Keratinocyte (primary cell): ENCODE measurements around the gene FANCG. TPM values are rescaled to one million over a fixed set of nuclear protein-coding genes. Genes with fewer than 3 reads are reported as not detected.

Experiments
- DNase-seq: peaks from one replicate; pipeline ENCODE4 v3.0.0-alpha.2; 2011; ENCODE audit warnings: low read depth, missing footprints, low spot score
- FAIRE-seq: peaks from 2 replicates; lab custom pipeline; 2011; peaks lifted over from hg19 to GRCh38; lab: Jason Lieb, UNC
- H2AFZ ChIP-seq: 2 replicates; pipeline ENCODE4 v1.6.0; 2012; ENCODE audit warnings: low read length, control low read depth, inconsistent platforms; ENCODE audit not compliant: control insufficient read depth
- H3K27ac ChIP-seq: 2 replicates; pipeline ENCODE4 v1.5.1; 2011; ENCODE audit warnings: low read length; ENCODE audit not compliant: control insufficient read depth, insufficient read depth
- H3K27me3 ChIP-seq: 3 replicates; pipeline ENCODE4 v1.6.0; 2011; ENCODE audit warnings: low read length; ENCODE audit not compliant: control insufficient read depth, insufficient read depth; ENCODE audit errors: extremely low read depth
- H3K36me3 ChIP-seq, 2 experiments: 2 replicates in 1 of 2; 3 replicates in 1 of 2; pipeline ENCODE4 v1.5.1; 2011; ENCODE audit warnings: low read length in 2 of 2, mild to moderate bottlenecking in 1 of 2; ENCODE audit not compliant: control insufficient read depth in 2 of 2, insufficient read depth in 2 of 2; ENCODE audit errors: extremely low read depth in 1 of 2
- H3K4me1 ChIP-seq: 3 replicates; pipeline ENCODE4 v1.5.1; 2011; ENCODE audit warnings: low read length; ENCODE audit not compliant: control insufficient read depth, insufficient read depth; ENCODE audit errors: extremely low read depth
- H3K4me2 ChIP-seq: 3 replicates; pipeline ENCODE4 v1.6.0; 2011; ENCODE audit warnings: low read depth, low read length; ENCODE audit not compliant: control insufficient read depth, insufficient read depth; ENCODE audit errors: extremely low read depth
- H3K4me3 ChIP-seq, 3 experiments: fragments of 200-600 bp in 1 of 3; sonication (generic) in 1 of 3; 2 replicates in 2 of 3; 3 replicates in 1 of 3; pipeline ENCODE4 v1.5.1; 2011 to 2016; ENCODE audit warnings: low read length in 3 of 3, mild to moderate bottlenecking in 3 of 3, control low read depth in 2 of 3, inconsistent platforms in 1 of 3, low read depth in 1 of 3, mixed read lengths in 1 of 3, mixed run types in 1 of 3, moderate library complexity in 1 of 3; ENCODE audit not compliant: control insufficient read depth in 2 of 3, insufficient read depth in 2 of 3; ENCODE audit errors: extremely low read depth in 1 of 3
- H3K79me2 ChIP-seq: 2 replicates; pipeline ENCODE4 v1.6.0; 2012; ENCODE audit warnings: low read length; ENCODE audit not compliant: control insufficient read depth, insufficient read depth
- H3K9ac ChIP-seq: 3 replicates; pipeline ENCODE4 v1.6.0; 2011; ENCODE audit warnings: low read length; ENCODE audit not compliant: control insufficient read depth, insufficient read depth; ENCODE audit errors: extremely low read depth
- H3K9me1 ChIP-seq: 3 replicates; pipeline ENCODE4 v1.6.0; 2011; ENCODE audit warnings: low read length; ENCODE audit not compliant: control insufficient read depth, insufficient read depth; ENCODE audit errors: extremely low read depth
- H3K9me3 ChIP-seq: 2 replicates; pipeline ENCODE4 v1.5.1; 2012; ENCODE audit warnings: low read depth, low read length; ENCODE audit not compliant: control insufficient read depth
- H4K20me1 ChIP-seq: 3 replicates; pipeline ENCODE4 v1.6.0; 2011; ENCODE audit warnings: low read length; ENCODE audit not compliant: control insufficient read depth, insufficient read depth; ENCODE audit errors: extremely low read depth
- EZH2 ChIP-seq: IDR thresholded peaks from one replicate; pipeline ENCODE4 v1.6.1; 2012; ENCODE audit warnings: inconsistent platforms, mild to moderate bottlenecking, low read length, moderate library complexity
- dilution Hi-C: fragments of 300-500 bp; cut with MboI; formaldehyde crosslinking; loops from one replicate; pipeline ENCODE4 v1.7.0; 2020; ENCODE audit warnings: low sequenced_read_pairs; ENCODE audit not compliant: extremely low pct_ligation_motif_present
- polyA plus RNA-seq, 5 experiments: library from polyadenylated mRNA; depleted of rRNA in 3 of 5; stranded (reverse) in 3 of 5; stranded (forward) in 1 of 5; unstranded in 1 of 5; fragments of >200 nt; gene quantifications; 1 replicate in 1 of 5; 2 replicates in 3 of 5; 3 replicates in 1 of 5; pipeline versions ENCODE4 v1.2.1 to v1.2.3, GENCODE V29; 2011 to 2012; ENCODE audit warnings: missing spikeins in 2 of 5, low read depth in 1 of 5, low replicate concordance in 1 of 5
- TF ChIP-seq, protein P1 (sequence below), 3 experiments: IDR thresholded peaks in 1 of 3; conservative IDR thresholded peaks in 1 of 3; optimal IDR thresholded peaks in 1 of 3; 2 replicates in 2 of 3; 3 replicates in 1 of 3; pipeline versions ENCODE3 to v1.5.1; 2011; ENCODE audit warnings: low read length in 3 of 3, mild to moderate bottlenecking in 3 of 3, moderate library complexity in 2 of 3, control low read depth in 1 of 3, inconsistent platforms in 1 of 3; ENCODE audit not compliant: insufficient read depth in 2 of 3; ENCODE audit errors: extremely low read depth in 1 of 3

Gene FANCG
- polyA plus RNA-seq, 1 donor (not counting 4 experiments of a cell fraction or from before 2014, with no cell fraction given): 14.6 TPM

DNA sequence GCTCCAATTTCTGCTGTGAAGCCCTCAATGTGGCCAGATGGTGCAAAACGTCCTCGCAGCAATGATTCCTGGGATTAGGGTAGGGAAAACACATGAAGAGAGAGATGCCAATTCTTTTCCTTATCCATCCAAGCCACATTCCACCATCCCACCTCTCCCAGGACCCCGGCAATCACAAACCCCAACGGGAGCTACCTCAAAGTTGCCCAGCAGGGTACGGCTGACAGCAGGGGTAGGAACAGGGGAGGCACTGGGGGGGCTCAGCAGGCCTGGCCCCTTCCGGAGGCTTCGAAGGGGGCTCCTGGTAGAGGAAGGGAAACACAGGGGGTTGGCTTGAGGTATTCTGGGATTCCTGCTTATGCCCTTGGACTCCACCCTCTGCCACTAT is 26.6 kb upstream of the FANCG start:
- Histone ChIP-seq H2AFZ (no peak overlapping the region), H3K27me3 (no peaks in the 10 kb centered on the region)

DNA sequence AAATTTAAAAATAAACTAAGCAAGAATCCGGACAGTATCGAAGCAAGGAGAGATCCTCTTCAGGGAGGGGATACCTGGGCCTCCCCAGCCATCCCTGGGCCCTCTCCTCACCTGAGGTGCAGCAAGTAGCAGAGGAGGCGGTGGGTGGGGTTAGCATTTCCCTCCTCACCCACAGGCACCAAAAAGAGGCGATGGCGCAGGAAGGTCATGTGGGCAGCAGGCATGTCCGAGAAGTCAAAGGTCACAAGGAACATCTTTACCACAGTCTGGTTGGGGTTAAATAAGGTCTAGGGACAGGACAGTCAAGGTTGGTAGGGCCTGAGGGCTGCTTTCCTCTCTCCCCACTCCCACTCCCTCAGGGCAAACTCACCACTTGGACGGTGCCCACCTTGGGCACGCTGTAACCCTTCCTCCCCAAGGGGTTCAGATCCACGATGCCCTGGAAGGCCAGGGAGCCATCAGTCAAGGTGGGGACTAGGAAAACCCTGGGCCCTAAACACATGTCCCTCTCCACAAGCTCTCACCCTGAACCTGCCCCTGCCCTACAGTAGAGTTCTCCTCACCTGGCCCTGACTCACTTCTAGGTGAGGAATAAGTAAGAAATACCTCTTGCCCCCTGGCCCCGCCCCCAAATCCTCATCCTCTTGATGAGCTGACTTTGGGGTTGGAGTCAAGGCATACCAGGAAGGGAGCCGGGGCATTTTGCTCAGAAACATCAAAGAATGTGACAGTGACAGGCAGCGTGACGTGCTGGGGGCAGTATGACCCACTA is 26.0 kb upstream of the FANCG start:
- FAIRE-seq: no peak
- Histone ChIP-seq H3K9me1 (no peaks in the 10 kb centered on the region), H3K27ac (no peak overlapping the region), H3K4me2 (no peak overlapping the region), H4K20me1 (peaks cover 13% of the 10 kb centered on the region), H3K27me3 (no peaks in the 10 kb centered on the region), H3K79me2 (peaks cover 45% of the 10 kb centered on the region), H3K9me3 (no peaks in the 10 kb centered on the region), H3K4me1 (peaks cover 27% of the 10 kb centered on the region), H3K9ac (no peak overlapping the region), H3K36me3 (peaks cover 44 to 49% of the 10 kb centered on the region in 2 experiments), H3K4me3 (no peak overlapping the region), H2AFZ (no peak overlapping the region)
- dilution Hi-C loops: no loop called here
- TF ChIP-seq, protein P1, sequence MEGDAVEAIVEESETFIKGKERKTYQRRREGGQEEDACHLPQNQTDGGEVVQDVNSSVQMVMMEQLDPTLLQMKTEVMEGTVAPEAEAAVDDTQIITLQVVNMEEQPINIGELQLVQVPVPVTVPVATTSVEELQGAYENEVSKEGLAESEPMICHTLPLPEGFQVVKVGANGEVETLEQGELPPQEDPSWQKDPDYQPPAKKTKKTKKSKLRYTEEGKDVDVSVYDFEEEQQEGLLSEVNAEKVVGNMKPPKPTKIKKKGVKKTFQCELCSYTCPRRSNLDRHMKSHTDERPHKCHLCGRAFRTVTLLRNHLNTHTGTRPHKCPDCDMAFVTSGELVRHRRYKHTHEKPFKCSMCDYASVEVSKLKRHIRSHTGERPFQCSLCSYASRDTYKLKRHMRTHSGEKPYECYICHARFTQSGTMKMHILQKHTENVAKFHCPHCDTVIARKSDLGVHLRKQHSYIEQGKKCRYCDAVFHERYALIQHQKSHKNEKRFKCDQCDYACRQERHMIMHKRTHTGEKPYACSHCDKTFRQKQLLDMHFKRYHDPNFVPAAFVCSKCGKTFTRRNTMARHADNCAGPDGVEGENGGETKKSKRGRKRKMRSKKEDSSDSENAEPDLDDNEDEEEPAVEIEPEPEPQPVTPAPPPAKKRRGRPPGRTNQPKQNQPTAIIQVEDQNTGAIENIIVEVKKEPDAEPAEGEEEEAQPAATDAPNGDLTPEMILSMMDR (optimal IDR thresholded peaks at IDR 0.05 in 1 of 3, IDR thresholded peaks at IDR 0.05 in 1 of 3, conservative IDR thresholded peaks at IDR 0.05 in 1 of 3; ENCODE audit: extremely low read depth in 1 of 3, insufficient read depth in 2 of 3, low read length in 3 of 3): no peak
- no peak for TF ChIP-seq EZH2
- no peak for DNase-seq

More for the DNA sequence above, 26.6 kb upstream of the FANCG start:
- no peak overlapping the region for H3K4me3 ChIP-seq
- TF ChIP-seq, protein P1 (optimal IDR thresholded peaks at IDR 0.05 in 1 of 3, IDR thresholded peaks at IDR 0.05 in 1 of 3, conservative IDR thresholded peaks at IDR 0.05 in 1 of 3; ENCODE audit: extremely low read depth in 1 of 3, insufficient read depth in 2 of 3, low read length in 3 of 3): no peak
- TF ChIP-seq EZH2: no peak
- peaks cover 28% of the 10 kb centered on the region for H3K4me1 ChIP-seq
- no peaks in the 10 kb centered on the region for H3K9me3 ChIP-seq
- no peak for FAIRE-seq
- H3K4me2 ChIP-seq: no peak overlapping the region
- no peak overlapping the region for H3K9ac ChIP-seq
- no peak overlapping the region for H3K27ac ChIP-seq
- peaks cover 39 to 44% of the 10 kb centered on the region in 2 experiments for H3K36me3 ChIP-seq
- no peak for DNase-seq
- H3K79me2 ChIP-seq: peaks cover 47% of the 10 kb centered on the region
- no peaks in the 10 kb centered on the region for H3K9me1 ChIP-seq
- peaks cover 13% of the 10 kb centered on the region for H4K20me1 ChIP-seq
- dilution Hi-C loops: no loop called here
